ENCODE results near the gene FYN. TPM values are rescaled to one million over a fixed set of nuclear protein-coding genes. Genes with fewer than 3 reads are reported as not detected.

The FYN gene
- total and polyA plus RNA-seq, 2 experiments from 2014 or later = 58.6 to 166 TPM

DNA sequence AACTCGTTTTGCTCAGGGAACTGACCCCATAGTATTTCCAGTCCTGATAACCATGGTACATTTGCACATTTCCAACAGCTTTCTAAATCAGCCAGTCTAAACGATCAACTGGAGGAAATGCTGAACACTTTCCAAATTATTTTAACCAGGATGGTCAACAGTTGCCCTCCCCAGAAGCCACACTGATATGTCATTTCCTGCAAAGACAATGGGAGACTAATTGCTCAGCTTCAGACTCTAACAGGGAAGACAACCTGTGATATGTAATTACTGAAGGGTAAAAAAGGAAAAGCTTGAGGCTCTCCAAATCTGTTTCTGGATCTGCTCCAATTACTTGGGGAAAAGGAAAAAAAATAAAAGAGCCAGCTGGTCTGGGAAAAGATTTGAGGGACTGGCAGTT, 88.8 kb downstream of the FYN start:
- DNase-seq = no peak

DNA sequence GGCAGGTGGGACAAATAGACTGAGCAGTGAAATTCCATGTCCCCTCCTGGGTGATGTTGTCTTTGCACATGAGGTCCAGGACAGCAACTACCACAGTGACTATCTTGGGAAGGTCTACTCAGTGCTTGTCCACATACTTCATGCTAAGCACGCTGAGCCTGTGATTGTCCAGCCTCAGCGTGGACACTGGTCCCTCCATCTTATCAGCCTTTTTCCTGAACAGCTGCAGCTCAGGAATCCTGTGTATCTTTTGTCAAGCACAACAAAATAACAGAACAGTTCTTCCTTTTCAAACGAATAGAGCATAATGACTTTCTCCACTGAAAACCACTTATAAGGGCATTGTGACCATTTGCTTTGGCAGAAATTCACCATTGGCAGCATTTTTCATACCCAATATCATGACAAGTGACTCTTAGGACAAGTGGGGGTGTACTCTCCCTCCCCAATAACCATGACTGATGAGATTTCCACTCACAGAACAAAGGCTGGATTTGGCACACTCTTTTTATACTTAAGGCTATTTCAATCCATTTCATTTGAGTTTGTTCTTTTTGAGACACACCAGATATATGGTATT, 90.3 kb downstream of the FYN start:
- Histone ChIP-seq H3K9me3 (ENCODE audit: low read depth) (no peaks in the 10 kb centered on the region), H3K9ac (no peak overlapping the region), H3K9me2 (ENCODE audit: insufficient read depth) (no peaks in the 10 kb centered on the region), H3K4me3 (no peak overlapping the region), H3K36me3 (ENCODE audit: low read depth) (no peaks in the 10 kb centered on the region), H3K27me3 (replicated peaks; ENCODE audit: insufficient read depth) (no peaks in the 10 kb centered on the region), H3K4me2 (ENCODE audit: unreplicated experiment) (no peak overlapping the region), H3K79me2 (ENCODE audit: insufficient read depth) (peaks cover 97% of the 10 kb centered on the region), H3K4me1 (ENCODE audit: insufficient read depth) (peaks cover 19% of the 10 kb centered on the region), H2AFZ (no peak overlapping the region), H3F3A (ENCODE audit: insufficient read depth) (0 out of 2 replicates have a peak, but pooled peaks cover 12% of the 10 kb centered on the region), H4K20me1 (ENCODE audit: insufficient read depth) (no peaks in the 10 kb centered on the region), H3K27ac (no peak overlapping the region)
- WGBS, 2 experiments (ENCODE audit: low coverage in 1 of 2, low lambda C conversion rate in 2 of 2, missing lambda C conversion rate in 2 of 2) = 82 to 88% methylated on average over 3 of the region's 3 CpGs
- no peak for DNase-seq
- TF ChIP-seq EZH2 (IDR thresholded peaks at IDR 0.05; ENCODE audit: insufficient read depth, poor library complexity, severe bottlenecking) = no peak
- no peak for TF ChIP-seq EZH2phosphoT487 (IDR thresholded peaks at IDR 0.05; ENCODE audit: insufficient read depth, low read depth)
- in situ Hi-C loops (cut with MboI) = no loop called here

More for the DNA sequence above, 88.8 kb downstream of the FYN start:
- peaks cover 97% of the 10 kb centered on the region for H3K79me2 ChIP-seq (ENCODE audit: insufficient read depth)
- no peaks in the 10 kb centered on the region for H3K36me3 ChIP-seq (ENCODE audit: low read depth)
- TF ChIP-seq EZH2 (IDR thresholded peaks at IDR 0.05; ENCODE audit: insufficient read depth, poor library complexity, severe bottlenecking) = no peak
- TF ChIP-seq EZH2phosphoT487 (IDR thresholded peaks at IDR 0.05; ENCODE audit: insufficient read depth, low read depth) = no peak
- H3F3A ChIP-seq (ENCODE audit: insufficient read depth) = 0 out of 2 replicates have a peak, but pooled peaks cover 12% of the 10 kb centered on the region
- in situ Hi-C loops (cut with MboI) = no loop called here
- no peaks in the 10 kb centered on the region for H3K9me2 ChIP-seq (ENCODE audit: insufficient read depth)
- no peak overlapping the region for H3K4me3 ChIP-seq
- H2AFZ ChIP-seq = no peak overlapping the region
- no peaks in the 10 kb centered on the region for H4K20me1 ChIP-seq (ENCODE audit: insufficient read depth)
- no peak overlapping the region for H3K27ac ChIP-seq
- H3K9ac ChIP-seq = no peak overlapping the region
- H3K4me1 ChIP-seq (ENCODE audit: insufficient read depth) = peaks cover 31% of the 10 kb centered on the region
- H3K9me3 ChIP-seq (ENCODE audit: low read depth) = no peaks in the 10 kb centered on the region
- peak overlapping the region; percentile 8 for H3K4me2 ChIP-seq (ENCODE audit: unreplicated experiment)
- H3K27me3 ChIP-seq (replicated peaks; ENCODE audit: insufficient read depth) = no peaks in the 10 kb centered on the region
- WGBS, 2 experiments (ENCODE audit: low coverage in 1 of 2, low lambda C conversion rate in 2 of 2, missing lambda C conversion rate in 2 of 2) = 34 to 40% methylated on average over 2 of the region's 2 CpGs

DNA sequence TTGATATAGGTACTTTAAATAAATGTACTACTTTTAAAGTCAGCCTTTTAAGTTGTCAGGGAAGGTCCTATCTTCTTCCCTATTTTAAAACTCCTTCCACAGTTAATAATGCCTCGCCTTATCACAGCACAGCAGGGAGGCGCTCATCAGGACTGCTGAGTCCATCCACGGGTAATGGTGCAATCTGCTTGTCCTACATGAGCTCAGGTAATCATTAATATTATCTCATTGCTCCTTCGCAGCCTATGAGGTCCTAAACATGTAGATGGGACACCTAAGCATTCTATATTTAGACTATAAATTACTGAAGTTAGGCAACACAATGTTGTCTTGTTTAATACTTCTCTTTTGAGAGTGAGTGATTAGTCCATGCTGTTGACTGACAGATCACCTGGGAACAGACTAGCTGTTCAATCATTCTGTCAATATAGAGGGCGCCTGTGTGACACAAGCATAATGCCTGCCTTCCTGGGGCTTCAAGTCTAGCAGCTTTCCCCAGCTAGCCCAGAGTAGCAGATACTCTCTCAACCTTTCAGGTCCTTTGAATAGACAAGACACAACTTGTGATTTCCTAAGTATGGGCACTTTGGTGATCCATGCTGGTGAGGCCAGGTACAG, 91.0 kb downstream of the FYN start:
- Histone ChIP-seq H3K36me3 (ENCODE audit: low read depth) (no peaks in the 10 kb centered on the region), H3K4me1 (ENCODE audit: insufficient read depth) (peaks cover 22% of the 10 kb centered on the region), H3K27ac (no peak overlapping the region), H3K4me3 (no peak overlapping the region), H3F3A (ENCODE audit: insufficient read depth) (0 out of 2 replicates have a peak, but pooled peaks cover 12% of the 10 kb centered on the region), H4K20me1 (ENCODE audit: insufficient read depth) (no peaks in the 10 kb centered on the region), H3K9me3 (ENCODE audit: low read depth) (no peaks in the 10 kb centered on the region), H3K9ac (no peak overlapping the region), H3K79me2 (ENCODE audit: insufficient read depth) (peaks cover 97% of the 10 kb centered on the region), H3K4me2 (ENCODE audit: unreplicated experiment) (no peak overlapping the region), H3K9me2 (ENCODE audit: insufficient read depth) (no peaks in the 10 kb centered on the region), H2AFZ (no peak overlapping the region), H3K27me3 (replicated peaks; ENCODE audit: insufficient read depth) (no peaks in the 10 kb centered on the region)
- DNase-seq = no peak
- in situ Hi-C loops (cut with MboI) = no loop called here
- 89 to 92% methylated on average over 5 of the region's 5 CpGs for WGBS, 2 experiments (ENCODE audit: low coverage in 1 of 2, low lambda C conversion rate in 2 of 2, missing lambda C conversion rate in 2 of 2)
- TF ChIP-seq EZH2 (IDR thresholded peaks at IDR 0.05; ENCODE audit: insufficient read depth, poor library complexity, severe bottlenecking) (no peak), EZH2phosphoT487 (IDR thresholded peaks at IDR 0.05; ENCODE audit: insufficient read depth, low read depth) (no peak)

DNA sequence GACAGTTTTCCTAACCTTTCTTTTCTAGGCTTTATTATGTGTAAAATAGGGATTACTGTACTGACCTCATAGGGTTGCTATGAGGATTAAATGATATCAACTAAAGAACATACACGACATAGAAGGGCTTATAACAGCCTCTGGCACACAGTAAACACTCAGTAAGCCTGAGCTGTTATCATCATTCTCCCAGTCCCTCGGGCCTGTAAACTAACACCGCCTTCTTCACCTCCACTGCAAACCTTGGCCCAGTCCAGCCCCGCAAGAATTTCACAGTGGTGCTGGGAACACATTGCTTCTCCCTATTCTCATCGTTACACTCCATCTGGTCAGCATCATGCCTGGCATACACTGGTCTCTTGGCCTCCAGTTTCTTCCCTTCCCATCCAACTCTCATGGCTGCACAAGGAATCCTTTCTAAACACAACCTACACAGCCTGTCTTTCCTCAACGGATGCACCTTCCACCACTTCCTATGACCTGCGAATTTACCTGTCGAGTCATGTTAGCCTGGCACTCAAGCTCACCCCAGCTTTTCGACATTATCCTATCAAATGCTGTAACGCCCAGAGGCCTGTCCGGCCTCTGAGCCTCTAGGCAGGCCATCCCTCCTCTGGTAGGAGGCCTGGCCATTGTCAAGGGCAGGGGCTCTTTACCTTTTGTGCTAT, 92.1 kb downstream of the FYN start:
- no peak overlapping the region for H3K4me3 ChIP-seq
- peaks cover 99% of the 10 kb centered on the region for H3K79me2 ChIP-seq (ENCODE audit: insufficient read depth)
- H3K4me1 ChIP-seq (ENCODE audit: insufficient read depth) = peaks cover 34% of the 10 kb centered on the region
- no peak overlapping the region for H2AFZ ChIP-seq
- no peaks in the 10 kb centered on the region for H3K9me2 ChIP-seq (ENCODE audit: insufficient read depth)
- no peaks in the 10 kb centered on the region for H3K36me3 ChIP-seq (ENCODE audit: low read depth)
- H3K27ac ChIP-seq = no peak overlapping the region; the same call in 1 of the 2 replicates
- no peak overlapping the region for H3K9ac ChIP-seq
- H3K4me2 ChIP-seq (ENCODE audit: unreplicated experiment) = no peak overlapping the region
- H3K9me3 ChIP-seq (ENCODE audit: low read depth) = no peaks in the 10 kb centered on the region
- 57 to 60% methylated on average over 11 of the region's 11 CpGs for WGBS, 2 experiments (ENCODE audit: low coverage in 1 of 2, low lambda C conversion rate in 2 of 2, missing lambda C conversion rate in 2 of 2)
- H3F3A ChIP-seq (ENCODE audit: insufficient read depth) = 0 out of 2 replicates have a peak, but pooled peaks cover 21% of the 10 kb centered on the region
- no peaks in the 10 kb centered on the region for H3K27me3 ChIP-seq (replicated peaks; ENCODE audit: insufficient read depth)
- TF ChIP-seq EZH2 (IDR thresholded peaks at IDR 0.05; ENCODE audit: insufficient read depth, poor library complexity, severe bottlenecking) (no peak), EZH2phosphoT487 (IDR thresholded peaks at IDR 0.05; ENCODE audit: insufficient read depth, low read depth) (no peak)
- peak; percentile 31 for DNase-seq
- no peaks in the 10 kb centered on the region for H4K20me1 ChIP-seq (ENCODE audit: insufficient read depth)
- in situ Hi-C loops (cut with MboI) = no loop called here
